HG02885 (cell line): ENCODE data around the gene INPP5B.
A peak's percentile ranks its signal among the peaks of the same experiment; 100 is the strongest.
"Not testable (repeated sequence)": the region's sequence is repeated elsewhere in the genome, so short reads cannot be mapped to it uniquely, and the experiment has no call there.

Experiments used
- ATAC-seq: cut with Tn5 transposase; IDR thresholded peaks from one replicate; pipeline ENCODE4 v1.9.1; 2021; ENCODE audit warnings: mild to moderate bottlenecking; ENCODE audit not compliant: unreplicated experiment, poor library complexity

The INPP5B gene

GRCh38 chr1:37915476-37916093 lies 31.3 kb downstream of the INPP5B start:
- ATAC-seq = no peak

DNA sequence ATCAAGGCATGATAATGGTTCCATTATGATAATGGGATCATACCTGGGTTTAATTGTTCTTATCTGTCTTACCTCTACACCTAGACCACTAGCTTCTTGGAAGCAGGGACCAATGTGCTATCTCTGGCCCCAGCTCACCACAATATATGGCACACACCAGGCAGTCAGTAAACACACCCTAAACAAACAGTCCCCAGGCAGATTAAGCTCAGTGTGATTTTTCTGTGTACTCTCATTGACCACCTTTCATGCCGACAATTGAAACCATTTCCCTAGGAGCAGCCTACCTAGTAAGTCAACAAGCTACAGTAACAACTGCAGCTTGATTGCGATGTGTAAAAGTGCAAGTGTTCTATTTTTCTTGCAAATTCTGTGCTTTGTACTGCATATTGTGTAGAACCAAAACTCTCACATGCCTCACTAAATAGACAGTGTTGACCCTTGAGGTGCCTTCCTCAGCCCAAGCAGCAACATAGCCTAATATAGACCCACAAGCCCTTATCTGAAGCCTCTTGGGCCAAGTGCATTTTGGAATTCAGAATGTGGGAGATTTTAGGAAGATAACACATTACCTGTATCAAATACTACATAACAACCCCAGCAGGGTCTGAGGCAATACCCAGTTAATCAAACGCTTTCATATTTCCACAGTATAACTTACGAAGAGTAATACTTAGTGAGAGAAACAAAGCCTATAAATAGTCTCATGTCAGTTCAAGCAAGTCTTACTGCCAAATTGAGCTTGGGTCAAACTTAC lies 32.0 kb downstream of the INPP5B start:
- no peak for ATAC-seq

GRCh38 chr1:37911478-37911877 lies 35.4 kb downstream of the INPP5B start:
- not testable (repeated sequence) for ATAC-seq

GRCh38 chr1:37910886-37911285 lies 36.0 kb downstream of the INPP5B start:
- ATAC-seq = not testable (repeated sequence)

DNA sequence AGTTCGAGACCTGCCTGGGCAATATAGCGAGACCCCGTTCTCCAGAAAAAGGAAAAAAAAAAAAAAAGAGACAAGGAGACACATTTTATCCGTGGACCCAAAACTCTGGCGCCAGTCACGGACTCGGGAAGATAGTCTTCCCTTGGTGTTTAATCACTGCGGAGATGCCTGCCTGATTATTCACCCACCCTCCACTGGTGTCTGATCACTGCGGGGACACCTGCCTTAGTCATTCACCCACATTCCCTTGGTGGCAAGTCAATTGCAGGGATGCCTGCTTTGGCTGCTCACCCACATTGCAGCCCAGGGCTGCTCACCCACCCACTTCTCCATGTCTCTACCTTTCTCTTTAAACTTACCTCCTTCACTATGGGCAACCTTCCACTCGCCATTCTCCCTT lies 38.3 kb downstream of the INPP5B start:
- not testable (repeated sequence) for ATAC-seq

DNA sequence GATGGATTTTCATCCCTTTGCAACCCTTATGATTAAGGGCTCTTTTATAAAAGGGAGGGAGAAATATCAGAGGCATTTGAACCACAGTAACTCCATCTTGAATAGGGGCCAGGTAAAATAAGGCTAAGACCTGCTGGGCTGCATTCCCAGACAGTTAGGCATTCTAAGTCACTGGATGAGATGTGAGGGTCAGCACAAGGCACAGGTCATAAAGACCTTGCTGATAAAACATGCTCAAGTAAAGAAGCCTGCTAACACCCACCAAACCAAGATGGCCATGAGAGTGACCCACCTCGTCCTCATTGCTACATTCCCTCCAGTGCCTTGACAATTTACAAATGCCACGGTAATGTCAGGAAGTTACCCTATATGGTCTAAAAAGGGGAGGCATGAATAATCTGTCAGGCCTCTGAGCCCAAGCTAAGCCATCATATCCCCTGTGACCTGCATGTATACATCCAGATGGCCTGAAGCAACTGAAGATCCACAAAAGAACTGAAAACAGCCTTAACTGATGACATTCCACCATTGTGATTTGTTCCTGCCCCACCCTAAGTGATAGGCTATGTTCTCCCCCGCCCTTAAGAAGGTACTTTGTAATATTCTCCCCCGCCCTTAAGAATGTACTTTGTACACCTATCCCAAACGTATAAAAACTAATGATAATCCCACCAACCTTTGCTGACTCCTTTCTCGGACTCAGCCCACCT lies 39.3 kb downstream of the INPP5B start:
- ATAC-seq = not testable (repeated sequence)

- ATAC-seq = not testable (repeated sequence)
These were observed 40.3 kb downstream of the INPP5B start for GRCh38 chr1:37906591-37906990.

GRCh38 chr1:37905727-37906126 lies 41.1 kb downstream of the INPP5B start:
- ATAC-seq = no peak

DNA sequence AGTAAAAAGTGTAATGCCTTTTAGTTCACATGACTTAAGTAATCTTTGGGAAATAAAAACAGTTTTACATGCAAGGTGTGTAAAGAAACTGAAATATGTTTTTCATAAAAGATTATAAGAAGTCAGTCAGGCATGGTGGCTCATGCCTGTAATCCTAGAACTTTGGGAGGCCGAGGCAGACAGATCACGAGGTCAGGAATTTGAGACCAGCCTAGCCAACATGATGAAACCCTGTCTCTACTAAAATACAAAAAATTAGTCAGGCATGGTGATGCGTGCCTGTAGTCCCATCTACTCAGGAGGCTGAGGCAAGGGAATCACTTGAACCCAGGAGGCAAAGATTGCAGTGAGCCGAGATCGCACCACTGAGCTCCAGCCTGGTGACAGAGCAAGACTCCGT lies 42.9 kb downstream of the INPP5B start:
- ATAC-seq = not testable (repeated sequence)

GRCh38 chr1:37902983-37903382 lies 43.9 kb downstream of the INPP5B start:
- no peak for ATAC-seq

GRCh38 chr1:37901893-37902225 lies 45.0 kb downstream of the INPP5B start:
- no peak for ATAC-seq

GRCh38 chr1:37901191-37901892 lies 45.5 kb downstream of the INPP5B start:
- peak; percentile 58 for ATAC-seq

- ATAC-seq = not testable (repeated sequence)
These were observed 49.3 kb downstream of the INPP5B start for GRCh38 chr1:37897563-37897962.

DNA sequence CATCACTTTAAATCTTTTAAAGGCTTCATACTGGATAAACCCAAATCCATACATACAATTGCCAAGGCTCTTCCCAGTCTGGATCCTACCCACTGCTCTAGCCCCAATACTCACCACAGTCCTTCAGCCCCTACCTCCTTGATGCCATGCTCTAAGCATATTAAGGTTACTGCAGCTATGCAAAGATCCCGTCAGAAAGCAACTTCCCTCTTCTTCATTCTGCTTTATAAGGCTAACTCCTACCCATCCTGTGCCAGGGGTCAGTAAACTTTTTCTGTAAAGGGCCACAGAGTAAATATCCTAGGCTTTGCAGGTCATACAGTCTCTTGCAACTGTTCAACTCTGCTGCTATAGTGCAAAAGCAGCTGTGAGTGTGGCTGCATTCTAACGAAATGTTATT lies 53.2 kb downstream of the INPP5B start:
- no peak for ATAC-seq

- ATAC-seq = no peak
These were observed 54.5 kb downstream of the INPP5B start for GRCh38 chr1:37892151-37893047.

DNA sequence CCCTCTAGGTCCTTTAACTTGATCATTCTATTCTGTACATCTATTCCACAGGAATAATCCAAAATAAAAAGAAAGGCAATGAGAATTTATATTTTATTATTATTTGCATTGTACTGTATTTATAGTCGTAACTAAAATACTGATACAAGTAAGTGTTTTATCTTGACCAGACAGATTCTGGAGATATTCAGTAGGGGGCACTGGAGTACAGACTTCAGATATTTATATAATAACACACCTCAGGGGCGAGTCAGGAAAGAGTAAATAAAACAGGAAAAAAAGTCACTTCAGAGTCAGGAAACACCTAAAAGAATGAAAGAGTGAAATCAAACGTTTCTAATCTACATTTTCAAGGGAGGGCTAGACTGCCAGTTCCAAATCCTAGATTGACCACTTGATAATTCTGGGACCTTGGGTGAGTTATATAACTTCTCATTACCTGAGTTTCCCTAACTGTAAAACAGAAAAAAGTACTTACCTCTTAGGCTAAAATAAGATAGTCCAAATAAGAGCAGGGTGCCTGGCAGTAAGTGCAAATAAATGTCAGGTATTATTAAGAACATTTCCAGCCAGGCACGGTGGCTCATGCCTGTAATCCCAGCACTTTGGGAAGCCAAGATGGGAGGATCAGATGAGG lies 56.4 kb downstream of the INPP5B start:
- no peak for ATAC-seq

DNA sequence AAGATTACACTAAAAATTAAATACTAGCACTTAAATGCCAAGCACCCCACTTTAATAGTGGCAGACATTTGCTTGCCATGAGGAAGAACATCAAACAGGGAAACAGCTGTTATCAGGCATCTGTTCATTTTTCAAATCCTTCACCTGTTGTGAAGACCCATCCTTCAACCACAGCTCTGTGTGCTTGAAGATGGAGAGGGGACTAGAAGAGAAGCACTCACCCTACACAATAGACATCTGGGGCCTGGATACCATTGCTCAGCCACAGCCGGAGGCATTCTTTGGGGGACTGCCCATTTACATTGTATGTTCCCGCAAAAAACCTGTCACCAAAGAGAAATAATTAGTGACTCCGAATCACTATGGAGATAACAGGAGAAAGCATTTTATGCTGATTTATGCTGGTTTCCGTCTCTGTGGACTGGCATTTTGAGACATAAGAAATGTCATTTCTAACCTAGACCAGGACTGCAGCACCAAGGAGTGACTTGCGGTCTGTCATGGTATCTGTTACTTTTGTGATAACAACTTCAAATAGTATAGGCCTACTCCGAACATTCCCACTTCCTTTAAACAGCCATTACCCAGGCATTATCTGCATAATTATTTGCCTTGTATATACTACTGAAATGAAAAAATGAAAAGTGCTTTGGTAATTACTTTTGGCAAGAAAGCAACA lies 58.7 kb downstream of the INPP5B start:
- no peak for ATAC-seq

DNA sequence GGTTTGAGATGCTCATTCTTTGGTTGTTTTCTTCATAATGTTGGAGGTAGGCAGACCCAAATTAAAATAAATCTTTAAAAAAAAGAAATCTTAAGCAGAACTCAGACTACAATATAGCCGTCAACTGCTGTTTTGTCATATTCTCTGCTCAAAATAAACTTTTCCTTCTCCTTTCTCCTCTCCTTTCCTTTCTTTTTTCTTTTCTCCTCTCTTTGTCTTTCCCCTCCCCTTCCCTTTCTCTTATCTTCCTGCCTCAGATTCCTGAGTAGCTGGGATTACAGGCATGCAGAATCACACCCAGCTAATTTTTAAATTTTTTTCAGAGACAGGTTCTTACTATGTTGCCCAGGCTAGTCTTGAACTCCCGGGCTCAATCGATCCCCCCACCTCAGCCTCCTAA lies 62.7 kb downstream of the INPP5B start:
- no peak for ATAC-seq

- ATAC-seq = no peak
These were observed 63.2 kb downstream of the INPP5B start for GRCh38 chr1:37883671-37884070.
